22Rv1 (cell line): ENCODE data around the gene CHST10.

Experiments used
- H3K27ac ChIP-seq: fragments of 450-650 bp; 2 replicates; pipeline ENCODE4 v1.5.1; 2017
- ZFX ChIP-seq: fragments of 450-650 bp; IDR thresholded peaks from 2 replicates; pipeline ENCODE4 v1.6.1; 2017; ENCODE audit warnings: antibody characterized with exemption, borderline replicate concordance
- TF ChIP-seq, protein P1 (sequence below): fragments of 450-650 bp; IDR thresholded peaks from 2 replicates; pipeline ENCODE4 v1.5.1; 2017; ENCODE audit warnings: mild to moderate bottlenecking

CHST10 gene

GRCh38 chr2:100407563-100407962, 9.9 kb downstream of the CHST10 start:
- TF ChIP-seq, protein P1, sequence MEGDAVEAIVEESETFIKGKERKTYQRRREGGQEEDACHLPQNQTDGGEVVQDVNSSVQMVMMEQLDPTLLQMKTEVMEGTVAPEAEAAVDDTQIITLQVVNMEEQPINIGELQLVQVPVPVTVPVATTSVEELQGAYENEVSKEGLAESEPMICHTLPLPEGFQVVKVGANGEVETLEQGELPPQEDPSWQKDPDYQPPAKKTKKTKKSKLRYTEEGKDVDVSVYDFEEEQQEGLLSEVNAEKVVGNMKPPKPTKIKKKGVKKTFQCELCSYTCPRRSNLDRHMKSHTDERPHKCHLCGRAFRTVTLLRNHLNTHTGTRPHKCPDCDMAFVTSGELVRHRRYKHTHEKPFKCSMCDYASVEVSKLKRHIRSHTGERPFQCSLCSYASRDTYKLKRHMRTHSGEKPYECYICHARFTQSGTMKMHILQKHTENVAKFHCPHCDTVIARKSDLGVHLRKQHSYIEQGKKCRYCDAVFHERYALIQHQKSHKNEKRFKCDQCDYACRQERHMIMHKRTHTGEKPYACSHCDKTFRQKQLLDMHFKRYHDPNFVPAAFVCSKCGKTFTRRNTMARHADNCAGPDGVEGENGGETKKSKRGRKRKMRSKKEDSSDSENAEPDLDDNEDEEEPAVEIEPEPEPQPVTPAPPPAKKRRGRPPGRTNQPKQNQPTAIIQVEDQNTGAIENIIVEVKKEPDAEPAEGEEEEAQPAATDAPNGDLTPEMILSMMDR: no peak
- TF ChIP-seq ZFX: no peak
- H3K27ac ChIP-seq: no peak overlapping the region

DNA sequence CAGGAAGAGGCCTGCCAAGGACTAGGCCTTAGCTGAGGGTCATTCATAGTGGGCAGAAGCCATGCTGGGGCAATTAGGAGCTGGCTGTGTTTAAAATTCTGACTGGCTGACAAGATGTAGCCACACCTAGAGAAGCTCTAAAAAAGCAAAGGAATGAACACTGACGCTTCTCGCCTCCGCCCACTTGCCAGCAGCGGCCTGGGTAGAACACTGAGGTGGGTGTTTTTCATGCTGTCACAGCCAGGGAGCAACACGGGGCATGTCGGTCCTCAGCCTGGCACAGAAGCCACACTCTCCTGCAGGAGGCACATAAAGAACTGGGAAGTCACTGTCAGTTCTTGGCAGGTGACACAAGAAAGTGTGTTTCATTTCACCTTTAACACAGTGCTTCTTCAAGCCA, 10.4 kb downstream of the CHST10 start:
- H3K27ac ChIP-seq: no peak overlapping the region
- no peak for TF ChIP-seq ZFX
- TF ChIP-seq, protein P1: no peak

- H3K27ac ChIP-seq: no peak overlapping the region
- TF ChIP-seq ZFX: no peak
- TF ChIP-seq, protein P1: no peak
Measured at GRCh38 chr2:100406120-100406508, 11.4 kb downstream of the CHST10 start.

DNA sequence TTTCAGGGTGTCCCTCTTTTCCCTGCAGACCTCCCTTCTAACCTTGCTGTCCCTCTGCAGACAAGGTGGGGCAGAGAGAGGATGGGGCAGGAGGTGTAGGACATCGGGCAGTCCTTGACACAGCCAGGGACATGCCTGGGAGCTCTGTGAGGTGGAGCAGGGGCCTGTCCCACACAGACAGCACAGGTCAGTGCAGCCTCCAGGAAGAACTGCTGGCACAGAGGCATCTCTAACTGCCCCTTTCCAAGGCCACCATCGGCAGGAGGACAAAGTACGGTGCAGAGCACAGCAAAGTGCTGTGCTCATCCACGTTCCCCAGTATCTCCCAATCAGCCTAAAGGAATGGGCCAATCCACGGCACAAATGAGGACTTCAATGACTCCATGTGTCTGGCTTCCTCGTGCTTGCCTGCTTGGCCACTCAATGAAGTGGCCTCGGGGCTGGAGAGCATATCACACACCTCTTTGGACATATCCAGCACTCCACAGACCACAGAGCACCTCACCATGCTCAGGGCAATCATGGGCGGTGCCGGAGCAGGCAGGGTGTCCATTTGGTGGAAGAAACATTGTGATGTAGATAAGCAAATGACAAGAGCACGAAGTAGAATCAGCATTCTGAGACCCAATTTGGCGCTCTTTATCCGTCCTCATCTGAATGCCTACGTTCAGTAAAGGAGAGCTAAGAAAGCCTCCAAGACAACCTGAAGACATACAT, 11.9 kb downstream of the CHST10 start:
- TF ChIP-seq, protein P1: no peak
- no peak for TF ChIP-seq ZFX
- H3K27ac ChIP-seq: no peak overlapping the region

DNA sequence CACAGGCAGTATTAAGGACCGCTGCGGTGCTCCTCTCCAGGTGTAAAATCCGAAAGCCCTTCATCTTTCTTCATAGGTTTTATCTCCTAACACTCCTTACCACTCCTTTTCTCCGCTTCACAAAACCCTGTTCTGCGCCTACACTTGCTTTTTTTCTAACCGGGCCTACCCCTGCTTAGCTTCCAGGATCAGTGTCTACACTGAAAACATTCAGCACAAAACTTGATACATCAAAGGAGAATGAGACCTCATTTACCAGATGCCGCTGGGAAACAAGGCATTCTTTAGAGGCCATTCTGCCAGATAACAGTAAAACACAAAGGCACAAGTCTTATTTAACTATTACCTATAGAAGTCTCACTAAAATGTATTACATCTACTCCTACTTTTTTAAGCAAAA, 13.1 kb downstream of the CHST10 start:
- no peak overlapping the region for H3K27ac ChIP-seq
- TF ChIP-seq, protein P1: no peak
- TF ChIP-seq ZFX: no peak

DNA sequence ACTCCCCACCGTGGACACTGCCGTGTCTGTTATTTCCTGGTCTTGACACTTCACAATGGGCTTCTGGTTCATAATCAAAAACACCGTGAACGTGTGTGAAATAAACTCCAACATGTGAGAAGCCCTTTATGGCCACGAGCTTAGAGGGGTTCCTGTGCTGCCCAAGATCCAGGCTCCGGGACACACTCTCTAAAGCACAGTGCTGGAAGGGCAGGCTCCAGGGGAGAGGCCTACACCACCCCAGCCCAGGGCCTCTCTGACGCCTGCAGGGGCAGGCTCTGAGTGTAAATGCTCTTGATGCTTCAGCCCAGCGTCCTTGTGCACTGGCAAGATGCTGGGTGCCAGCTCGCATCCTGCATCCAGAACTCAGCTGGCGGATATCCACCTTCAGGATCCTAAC, 13.7 kb downstream of the CHST10 start:
- no peak for TF ChIP-seq ZFX
- TF ChIP-seq, protein P1: no peak
- H3K27ac ChIP-seq: no peak overlapping the region

GRCh38 chr2:100401268-100401667, 16.2 kb downstream of the CHST10 start:
- no peak for TF ChIP-seq ZFX
- TF ChIP-seq, protein P1: no peak
- H3K27ac ChIP-seq: no peak overlapping the region
